Fibroblast of gingiva (primary cell): Measurements from ENCODE around the gene DENND6B.
A peak's percentile ranks its signal among the peaks of the same experiment; 100 is the strongest.
"Not testable (repeated sequence)": the region's sequence is repeated elsewhere in the genome, so short reads cannot be mapped to it uniquely, and the experiment has no call there.

Experiments
- DNase-seq: peaks from one replicate; pipeline ENCODE4 v3.0.0-alpha.2; 2011; ENCODE audit warnings: low read depth

Gene DENND6B

GRCh38 chr22:50338860-50339462 is 12.1 kb upstream of the DENND6B start:
- DNase-seq = no peak

DNA sequence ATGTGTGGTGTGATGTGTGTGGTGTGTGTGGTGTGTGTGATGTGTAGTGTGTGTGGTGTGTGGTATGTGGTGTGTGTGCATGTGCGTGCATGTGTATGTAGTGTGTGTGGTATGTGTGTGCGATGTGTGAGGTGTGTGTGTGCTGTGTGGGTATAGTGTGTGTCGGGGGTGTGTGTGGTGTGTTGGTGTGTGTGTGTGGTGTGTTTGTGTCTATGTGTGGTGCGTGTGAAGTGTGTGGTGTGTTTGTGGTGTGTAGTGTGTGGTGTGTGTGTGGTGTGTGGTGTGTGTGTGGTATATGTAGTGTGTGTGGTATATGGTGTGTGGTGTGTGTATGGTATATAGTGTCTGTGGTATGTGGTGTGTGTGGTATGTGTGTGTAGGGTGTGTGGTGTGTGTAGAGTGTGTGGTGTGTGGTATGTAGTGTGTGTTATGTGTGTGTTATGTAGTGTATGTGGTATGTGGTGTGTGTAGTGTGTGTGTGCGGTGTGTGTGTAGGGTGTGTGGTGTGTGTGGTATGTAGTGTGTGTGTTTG is 11.3 kb upstream of the DENND6B start:
- no peak for DNase-seq

- no peak for DNase-seq
Measured at GRCh38 chr22:50337262-50338041, 10.6 kb upstream of the DENND6B start.

DNA sequence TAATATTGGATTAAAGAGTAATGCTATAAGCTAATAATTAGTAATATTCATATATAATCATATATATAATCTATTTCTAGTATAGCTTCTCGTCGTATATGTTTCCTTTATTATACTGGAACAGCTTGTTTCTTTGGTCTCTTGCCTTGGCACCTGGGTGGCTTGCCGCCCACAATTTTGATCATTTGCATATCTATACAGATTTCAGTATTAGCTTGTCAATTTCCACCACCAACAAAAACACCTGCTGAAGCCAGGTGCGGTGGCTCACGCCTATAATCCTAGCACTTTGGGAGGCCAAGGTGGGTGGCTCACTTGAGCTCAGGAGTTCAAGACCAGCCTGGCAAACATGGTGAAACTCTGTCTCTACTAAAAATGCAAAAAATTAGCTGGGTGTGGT is 7.6 kb upstream of the DENND6B start:
- not testable (repeated sequence) for DNase-seq

DNA sequence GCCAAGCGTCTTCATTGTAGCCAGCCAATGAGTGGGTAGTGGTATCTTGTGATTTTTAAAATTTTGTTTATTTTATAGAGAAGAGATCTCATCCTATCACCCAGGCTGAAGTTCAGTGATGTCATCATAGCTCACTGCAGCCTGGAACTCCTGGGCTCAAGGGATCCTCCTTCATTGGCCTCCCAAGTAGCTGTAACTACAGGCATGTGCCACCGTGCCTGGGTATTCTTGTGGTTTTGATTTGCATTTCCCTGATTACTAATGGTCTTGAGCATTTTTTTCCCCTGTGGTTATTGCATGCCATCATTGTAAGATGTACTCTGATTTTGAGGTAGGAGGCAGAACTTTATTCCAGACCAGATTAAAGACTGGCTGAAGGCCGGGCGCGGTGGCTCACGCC is 2.4 kb upstream of the DENND6B start:
- peak; percentile 59 for DNase-seq

DNA sequence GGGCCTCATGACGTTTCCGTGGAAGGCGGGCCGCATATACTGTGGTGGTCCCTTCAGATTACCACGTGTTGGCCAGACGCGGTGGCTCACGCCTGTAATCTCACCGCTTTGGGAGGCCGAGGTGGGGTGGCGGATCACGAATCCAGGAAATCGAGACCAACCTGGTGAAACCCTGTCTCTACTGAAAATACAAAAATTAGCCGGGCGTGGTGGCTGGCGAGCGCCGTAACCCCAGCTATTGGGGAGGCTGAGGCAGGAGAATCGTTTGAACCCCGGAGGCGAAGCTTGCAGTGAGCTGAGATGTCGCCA is 853 bp upstream of the DENND6B start:
- no peak for DNase-seq

DNA sequence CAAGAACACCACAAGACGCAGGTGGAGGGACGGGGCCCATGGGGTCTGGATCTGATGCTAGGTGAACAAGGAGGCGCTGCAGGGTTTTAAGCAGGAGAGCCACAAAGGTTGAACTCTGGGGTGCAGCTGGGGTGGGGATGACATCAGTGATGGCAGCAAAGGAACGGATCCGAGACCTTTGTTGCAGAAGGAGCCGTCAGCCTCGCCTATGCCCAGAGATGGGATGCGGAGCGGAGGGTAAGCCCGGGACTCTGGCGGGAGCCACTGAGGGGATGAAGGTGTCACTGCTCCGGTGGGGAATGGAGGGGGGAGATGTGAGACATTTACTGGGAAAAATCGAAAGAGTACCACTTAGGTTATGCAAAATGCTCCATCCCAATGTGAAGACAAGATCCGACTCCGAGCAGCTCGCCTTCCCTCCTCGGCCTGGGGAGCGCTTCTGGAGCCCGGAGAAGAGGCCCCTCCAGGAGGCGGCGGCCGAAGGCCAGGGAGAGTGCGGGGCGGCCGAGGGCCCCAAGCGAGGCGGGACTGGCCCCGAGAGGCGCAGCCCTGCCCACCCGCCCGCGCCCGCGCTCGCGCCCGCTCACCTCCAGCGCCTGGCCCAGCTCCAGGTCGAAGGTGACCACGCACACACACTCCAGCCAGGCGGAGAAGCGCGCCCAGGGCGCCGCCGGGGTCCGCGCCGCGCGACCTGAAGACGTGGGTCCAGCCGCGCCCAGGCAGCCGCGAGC is 422 bp downstream of the DENND6B start:
- DNase-seq = no peak

GRCh38 chr22:50325444-50326224 is 1.2 kb downstream of the DENND6B start:
- DNase-seq = no peak

- no peak for DNase-seq
Measured at GRCh38 chr22:50323900-50324299, 2.9 kb downstream of the DENND6B start.

GRCh38 chr22:50322382-50323104 is 4.3 kb downstream of the DENND6B start:
- not testable (repeated sequence) for DNase-seq

DNA sequence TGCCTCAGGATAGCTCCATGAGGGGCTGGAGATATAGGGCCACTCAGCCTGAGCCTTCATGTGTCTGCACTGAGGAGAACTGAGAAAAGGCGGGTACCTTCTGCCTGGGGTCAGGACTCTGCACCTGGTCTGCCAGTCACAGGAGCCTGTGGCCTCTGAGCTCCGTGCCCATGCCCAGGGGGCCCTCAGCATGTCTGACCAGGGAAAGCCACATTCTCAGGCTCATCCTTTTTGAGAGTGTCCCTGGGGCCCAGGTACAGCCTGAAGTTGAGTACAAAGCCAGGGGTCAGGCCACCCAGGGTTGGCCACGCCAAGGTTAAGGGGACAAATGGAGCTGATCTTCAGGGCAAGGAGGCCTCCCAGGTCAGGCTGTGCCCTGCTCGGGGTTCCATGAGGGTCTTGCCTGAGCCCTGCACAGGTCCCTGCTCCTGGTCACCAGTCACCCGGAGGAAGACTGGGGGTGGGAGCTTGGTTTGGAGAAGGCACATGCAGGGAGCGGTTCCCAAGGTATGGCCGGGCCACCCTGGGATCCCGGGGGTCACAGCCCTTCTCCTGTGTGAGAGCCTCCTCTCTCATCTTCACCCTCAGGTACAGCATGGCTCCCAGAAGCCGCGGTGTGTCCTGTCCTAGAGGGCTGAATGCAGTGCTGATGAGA is 6.0 kb downstream of the DENND6B start:
- DNase-seq = no peak

DNA sequence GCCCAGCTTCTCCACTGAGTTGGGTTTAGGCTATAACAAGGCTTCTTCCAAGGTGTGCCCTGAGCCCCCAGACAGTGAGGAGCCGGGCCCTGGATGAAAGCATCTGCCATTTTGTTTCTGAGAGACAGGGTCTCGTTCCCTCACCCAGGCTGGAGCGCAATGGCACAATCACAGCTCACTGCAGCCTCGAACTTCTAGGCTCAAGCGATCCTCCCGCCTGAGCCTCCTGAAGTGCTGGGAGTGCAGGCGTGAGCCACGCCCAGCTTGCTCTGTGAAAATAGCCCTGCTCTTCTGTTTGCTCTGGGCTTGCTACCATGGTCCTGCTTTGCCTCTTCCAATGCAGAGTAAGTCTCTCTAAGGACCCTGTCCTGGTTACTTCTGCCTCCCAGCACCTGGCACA is 6.7 kb downstream of the DENND6B start:
- no peak for DNase-seq

GRCh38 chr22:50319503-50319951 is 7.3 kb downstream of the DENND6B start:
- no peak for DNase-seq

- DNase-seq = no peak
Measured at GRCh38 chr22:50318698-50319411, 8.0 kb downstream of the DENND6B start.

GRCh38 chr22:50318356-50318697 is 8.5 kb downstream of the DENND6B start:
- no peak for DNase-seq

DNA sequence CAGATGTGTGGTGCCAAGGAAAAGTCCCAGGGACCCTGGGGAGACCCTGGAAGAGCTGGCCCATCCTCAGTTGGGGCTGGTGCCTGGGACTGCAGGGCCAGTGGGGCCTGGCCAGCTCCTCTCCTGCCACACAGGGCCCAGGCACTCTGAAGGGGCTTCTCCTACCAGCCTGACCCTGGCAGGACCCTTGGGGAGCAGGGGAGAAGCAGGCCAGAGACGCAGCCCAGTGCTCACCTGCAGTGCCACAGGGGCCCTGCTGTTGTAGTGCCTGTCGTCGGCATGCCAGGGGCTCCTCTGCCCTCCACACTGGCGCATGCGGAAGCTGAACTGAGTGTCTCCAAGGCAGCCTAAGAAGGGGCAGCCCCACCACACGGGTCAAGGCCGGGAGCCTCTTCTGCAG is 9.1 kb downstream of the DENND6B start:
- no peak for DNase-seq

DNA sequence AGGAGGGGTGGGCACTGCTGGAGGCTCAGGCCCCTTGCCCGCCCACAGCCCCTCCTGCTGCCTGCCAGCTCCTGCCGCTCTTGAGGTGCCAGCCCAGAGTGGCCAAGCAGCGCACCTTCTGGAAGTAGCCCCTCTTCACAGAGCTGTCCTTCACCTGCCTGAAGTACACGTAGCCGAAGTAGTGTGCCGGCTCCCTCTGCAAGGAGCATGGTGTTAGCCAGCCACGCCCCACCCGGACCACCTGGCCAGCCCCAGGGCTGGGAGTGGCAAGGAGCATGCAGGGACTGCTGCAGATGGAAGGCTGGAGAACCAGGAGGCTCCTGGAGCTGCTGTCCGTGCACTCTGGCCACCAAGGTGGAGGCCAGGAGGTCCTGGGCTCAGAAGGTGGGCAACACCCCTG is 9.6 kb downstream of the DENND6B start:
- DNase-seq = no peak

DNA sequence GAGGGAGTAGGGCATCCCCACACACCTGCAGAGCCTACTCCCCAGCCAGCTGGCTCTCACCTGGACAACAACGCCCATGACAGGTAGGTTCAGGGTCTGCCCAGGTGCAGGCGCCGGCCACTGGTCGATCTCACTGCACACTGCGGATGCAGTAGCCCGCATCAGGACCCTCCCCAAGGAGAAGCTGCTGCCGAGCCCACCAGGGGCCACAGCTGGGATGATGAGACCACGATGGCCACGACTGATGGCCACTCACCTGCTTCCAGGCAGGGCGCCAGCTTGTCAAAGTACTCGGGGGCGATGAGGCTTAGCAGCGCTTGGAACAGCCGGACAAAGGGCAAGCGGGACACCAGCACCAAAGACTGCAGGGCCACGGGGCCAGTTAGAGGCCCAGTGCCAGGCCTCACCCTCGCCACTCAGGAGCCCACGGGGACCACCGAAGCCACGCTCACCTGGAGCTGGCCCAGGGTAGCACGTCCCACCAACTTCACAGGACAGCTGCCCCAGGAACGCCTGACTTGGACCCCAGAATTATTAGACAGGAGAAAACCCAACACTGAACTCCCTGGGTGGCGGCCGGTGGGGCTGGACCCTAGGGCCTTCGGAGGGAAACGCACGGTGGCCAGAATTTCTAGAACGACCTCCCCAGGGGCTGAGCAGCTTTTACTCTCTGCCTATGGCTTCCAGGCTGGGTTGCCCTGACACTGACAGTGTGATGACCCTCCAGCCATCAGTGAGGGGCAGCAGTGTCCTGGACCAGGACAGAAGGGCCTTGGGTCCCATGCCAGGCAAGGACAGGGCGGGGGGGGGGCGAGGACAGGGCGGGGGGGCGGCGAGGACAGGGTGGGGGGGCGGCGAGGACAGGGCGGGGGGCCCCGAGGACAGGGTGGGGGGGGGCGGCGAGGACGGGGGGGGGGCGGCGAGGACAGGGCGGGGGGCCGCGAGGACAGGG is 10.4 kb downstream of the DENND6B start:
- no peak for DNase-seq
